ENCODE results near the gene NOXO1.

The NOXO1 gene

GRCh38 chr16:2009791-2010510 is 28.7 kb upstream of the NOXO1 start, which contains the start of gene ZNF598:
Gene ZNF598 (minus strand): TSS chr16:2009821.
- peak; percentile 30 to 37 for DNase-seq

GRCh38 chr16:2009164-2009711 is 28.0 kb upstream of the NOXO1 start:
- no peak for DNase-seq

GRCh38 chr16:2008631-2009163 is 27.4 kb upstream of the NOXO1 start:
- no peak for DNase-seq

GRCh38 chr16:2008009-2008526 is 26.8 kb upstream of the NOXO1 start:
- DNase-seq = peak; percentile 24 to 38

- no peak for DNase-seq
Measured at GRCh38 chr16:2007081-2007836, 26.0 kb upstream of the NOXO1 start.

- no peak for DNase-seq
Measured at GRCh38 chr16:2006317-2006716, 25.0 kb upstream of the NOXO1 start.

- DNase-seq = no peak
Measured at GRCh38 chr16:2005646-2006045, 24.4 kb upstream of the NOXO1 start.

- DNase-seq = no peak
Measured at GRCh38 chr16:2004795-2005517, 23.7 kb upstream of the NOXO1 start.

- peak; percentile 59 to 60 for DNase-seq
Measured at GRCh38 chr16:2003827-2004641, 22.8 kb upstream of the NOXO1 start.

GRCh38 chr16:2003231-2003826 is 22.1 kb upstream of the NOXO1 start:
- no peak for DNase-seq

GRCh38 chr16:2002406-2003230 is 21.3 kb upstream of the NOXO1 start:
- DNase-seq = no peak

GRCh38 chr16:2001456-2002355 is 20.4 kb upstream of the NOXO1 start:
- no peak for DNase-seq

- DNase-seq = no peak
Measured at GRCh38 chr16:2001035-2001434, 19.8 kb upstream of the NOXO1 start.

GRCh38 chr16:1999866-2000514 is 18.7 kb upstream of the NOXO1 start:
- DNase-seq = no peak

GRCh38 chr16:1998852-1999801 is 17.9 kb upstream of the NOXO1 start:
- DNase-seq = no peak

GRCh38 chr16:1998360-1998835 is 17.1 kb upstream of the NOXO1 start:
- DNase-seq = no peak

All from Kasumi-1 (cell line).